ENCODE measurements around the gene SPARCL1. TPM values are rescaled to one million over a fixed set of nuclear protein-coding genes. Genes with fewer than 3 reads are reported as not detected.

Gene SPARCL1
- total and polyA plus RNA-seq, 9 of the 15 experiments (the other 6 are each of a cell fraction or from before 2014, with no cell fraction given): 0.03 to 0.71 (median 0.05) TPM; not detected in 3

- no peaks in the 10 kb centered on the region for H3K9me3 ChIP-seq (replicated peaks; ENCODE audit: control insufficient read depth, insufficient read depth, low read depth, low read length)
- WGBS (ENCODE audit: insufficient coverage, low coverage, missing lambda C conversion rate): 3% methylated on average over 4 of the region's 4 CpGs
- DNase-seq (ENCODE audit: extremely low read depth in 1 of 4, low spot score in 3 of 4) (no peak), FAIRE-seq (no peak), ATAC-seq (no peak)
- H4K20me1 ChIP-seq (replicated peaks; ENCODE audit: control insufficient read depth, insufficient read depth, low read length): no peaks in the 10 kb centered on the region
- CTCF ChIA-PET (ENCODE audit: low intra/inter-chr PET ratio): no interaction called here
- no peaks in the 10 kb centered on the region for H3K9me1 ChIP-seq (ENCODE audit: control insufficient read depth, insufficient read depth, low read length)
- H3K4me2 ChIP-seq (ENCODE audit: insufficient read depth, low read length): no peak overlapping the region
- intact Hi-C loops (cut with micrococcal nuclease) (no loop called here), in situ Hi-C loops (cut with MboI) (no loop called here)
- H3K79me2 ChIP-seq (ENCODE audit: control insufficient read depth, insufficient read depth, low read length): no peaks in the 10 kb centered on the region
- no peak overlapping the region for H3K4me3 ChIP-seq
- H3K36me3 ChIP-seq (ENCODE audit: control insufficient read depth, insufficient read depth, low read length): no peaks in the 10 kb centered on the region
- POLR2A ChIA-PET: no interaction called here
- no peak overlapping the region for H3K27ac ChIP-seq (ENCODE audit: extremely low read depth, low read depth, low read length)
- H3K9ac ChIP-seq (ENCODE audit: insufficient read depth in 1 of 2, low read depth in 2 of 2, low read length in 2 of 2): no peak overlapping the region
- H2AFZ ChIP-seq (ENCODE audit: low read depth, low read length): no peak overlapping the region
- H3K4me1 ChIP-seq (replicated peaks in 1 of 2; ENCODE audit: control insufficient read depth in 2 of 2, insufficient read depth in 2 of 2, low read length in 2 of 2): no peaks in the 10 kb centered on the region
- no peaks in the 10 kb centered on the region; a peak in 1 of 5 replicates for H3K27me3 ChIP-seq (ENCODE audit: control insufficient read depth in 2 of 2, insufficient read depth in 2 of 2, low read length in 2 of 2)
- BruUV-seq (replicated peaks): no TSS peak
- TF ChIP-seq E2F5 (CRISPR knock-in tag; IDR thresholded peaks at IDR 0.05): no peak
- no peak for TF ChIP-seq TSC22D4 (tag; IDR thresholded peaks at IDR 0.05)
- no peak for TF ChIP-seq ZNF655 (CRISPR knock-in tag; IDR thresholded peaks at IDR 0.05)
- TF ChIP-seq ZNF280B (CRISPR knock-in tag; IDR thresholded peaks at IDR 0.05): no peak
- no peak for TF ChIP-seq YY1 (IDR thresholded peaks at IDR 0.05; ENCODE audit: borderline replicate concordance in 1 of 3, control insufficient read depth in 1 of 3, extremely low read depth in 1 of 3, insufficient read depth in 3 of 3, insufficient read length in 1 of 3, insufficient replicate concordance in 2 of 3, low read depth in 1 of 3, low read length in 2 of 3)
- TF ChIP-seq ZNF217 (CRISPR knock-in tag; IDR thresholded peaks at IDR 0.05): no peak
- no peak for TF ChIP-seq NCOA1 (IDR thresholded peaks at IDR 0.05; ENCODE audit: low read depth)
- TF ChIP-seq L3MBTL2 (IDR thresholded peaks at IDR 0.05): no peak
- no peak for TF ChIP-seq ELF4 (CRISPR knock-in tag; IDR thresholded peaks at IDR 0.05)
- TF ChIP-seq PYGO2 (tag; IDR thresholded peaks at IDR 0.05): no peak
- no peak for TF ChIP-seq ATF7 (IDR thresholded peaks at IDR 0.05)
- TF ChIP-seq BRCA1 (IDR thresholded peaks at IDR 0.05): no peak
- no peak for TF ChIP-seq BRCA1 (CRISPR knock-in tag; IDR thresholded peaks at IDR 0.05)
- TF ChIP-seq ZNF518B (CRISPR knock-in tag; IDR thresholded peaks at IDR 0.05): no peak
- TF ChIP-seq HNRNPH1 (optimal IDR thresholded peaks at IDR 0.05; ENCODE audit: low read depth, low read length): no peak
Observed at GRCh38 chr4:87500092-87500462, 29.1 kb downstream of the SPARCL1 start.

All from K562 (cell line).